NB4 (cell line): ENCODE results near the gene TAP1.
"Not testable (repeated sequence)": the region's sequence is repeated elsewhere in the genome, so short reads cannot be mapped to it uniquely, and the experiment has no call there.

Experiments
- DNase-seq: peaks from one replicate; pipeline ENCODE4 v3.0.0; 2010; ENCODE audit warnings: low read depth
- H3K4me3 ChIP-seq: one replicate; pipeline ENCODE4 v1.5.1; 2011; ENCODE audit warnings: mild to moderate bottlenecking, low read depth, low read length, moderate library complexity
- MYC ChIP-seq: IDR thresholded peaks from 2 replicates; pipeline ENCODE4 v1.6.1; 2011; ENCODE audit warnings: low read depth, low read length
- POLR2A ChIP-seq: IDR thresholded peaks from 2 replicates; pipeline ENCODE4 v1.6.1; 2011; ENCODE audit warnings: mild to moderate bottlenecking; ENCODE audit not compliant: insufficient read length; ENCODE audit errors: extremely low read depth
- TF ChIP-seq, protein P1 (sequence below): IDR thresholded peaks from 2 replicates; pipeline ENCODE4 v1.6.1; 2011; ENCODE audit warnings: low read depth, low read length
- TF ChIP-seq, protein P2 (sequence below): IDR thresholded peaks from one replicate; pipeline ENCODE4 v1.5.1; 2012; ENCODE audit warnings: low read depth, low read length

TAP1 gene

DNA sequence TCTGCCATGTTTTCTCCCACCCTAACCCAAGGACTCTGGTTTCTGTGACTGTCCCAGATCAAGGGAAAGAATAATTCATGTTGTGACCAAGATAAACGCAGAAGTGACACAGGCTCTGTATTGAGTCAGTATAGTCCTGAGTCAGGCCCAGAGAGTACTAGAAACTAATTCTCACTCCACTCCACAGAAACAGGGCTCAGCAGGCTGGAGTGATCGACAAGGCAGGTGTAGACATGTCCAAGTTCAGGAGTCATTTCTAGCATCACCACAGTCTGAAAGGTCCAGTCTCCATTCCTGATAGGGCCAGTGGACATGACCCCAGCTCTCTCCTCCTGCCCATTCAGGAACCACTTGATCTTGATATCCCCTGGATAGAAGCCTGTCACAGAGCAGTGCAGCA lies 39.4 kb downstream of the TAP1 start:
- TF ChIP-seq, protein P1, sequence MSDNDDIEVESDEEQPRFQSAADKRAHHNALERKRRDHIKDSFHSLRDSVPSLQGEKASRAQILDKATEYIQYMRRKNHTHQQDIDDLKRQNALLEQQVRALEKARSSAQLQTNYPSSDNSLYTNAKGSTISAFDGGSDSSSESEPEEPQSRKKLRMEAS: no peak
- TF ChIP-seq POLR2A (no peak), MYC (no peak)
- TF ChIP-seq, protein P2, sequence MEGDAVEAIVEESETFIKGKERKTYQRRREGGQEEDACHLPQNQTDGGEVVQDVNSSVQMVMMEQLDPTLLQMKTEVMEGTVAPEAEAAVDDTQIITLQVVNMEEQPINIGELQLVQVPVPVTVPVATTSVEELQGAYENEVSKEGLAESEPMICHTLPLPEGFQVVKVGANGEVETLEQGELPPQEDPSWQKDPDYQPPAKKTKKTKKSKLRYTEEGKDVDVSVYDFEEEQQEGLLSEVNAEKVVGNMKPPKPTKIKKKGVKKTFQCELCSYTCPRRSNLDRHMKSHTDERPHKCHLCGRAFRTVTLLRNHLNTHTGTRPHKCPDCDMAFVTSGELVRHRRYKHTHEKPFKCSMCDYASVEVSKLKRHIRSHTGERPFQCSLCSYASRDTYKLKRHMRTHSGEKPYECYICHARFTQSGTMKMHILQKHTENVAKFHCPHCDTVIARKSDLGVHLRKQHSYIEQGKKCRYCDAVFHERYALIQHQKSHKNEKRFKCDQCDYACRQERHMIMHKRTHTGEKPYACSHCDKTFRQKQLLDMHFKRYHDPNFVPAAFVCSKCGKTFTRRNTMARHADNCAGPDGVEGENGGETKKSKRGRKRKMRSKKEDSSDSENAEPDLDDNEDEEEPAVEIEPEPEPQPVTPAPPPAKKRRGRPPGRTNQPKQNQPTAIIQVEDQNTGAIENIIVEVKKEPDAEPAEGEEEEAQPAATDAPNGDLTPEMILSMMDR: no peak
- no peak for DNase-seq
- no peak overlapping the region for H3K4me3 ChIP-seq

DNA sequence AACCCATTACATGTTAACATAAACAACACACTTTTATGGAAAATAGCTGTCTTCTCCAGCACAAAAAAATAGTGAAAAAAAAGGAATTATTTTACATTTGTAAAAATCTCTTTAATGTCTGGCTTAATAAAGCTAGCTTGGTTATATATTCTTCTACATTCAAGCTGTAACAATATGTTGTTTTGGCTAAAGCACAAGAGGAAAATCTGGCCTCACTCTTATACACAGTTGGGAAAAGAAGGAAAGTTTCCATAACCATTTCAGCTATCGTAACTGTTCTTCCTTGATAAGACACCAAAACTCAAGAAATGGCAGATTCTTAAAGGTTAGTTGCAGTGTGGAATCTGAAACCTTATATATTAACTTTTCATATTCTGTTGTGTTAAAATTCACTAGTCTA lies 44.3 kb downstream of the TAP1 start:
- TF ChIP-seq MYC (no peak), POLR2A (no peak)
- TF ChIP-seq, protein P1: no peak
- TF ChIP-seq, protein P2: no peak

DNA sequence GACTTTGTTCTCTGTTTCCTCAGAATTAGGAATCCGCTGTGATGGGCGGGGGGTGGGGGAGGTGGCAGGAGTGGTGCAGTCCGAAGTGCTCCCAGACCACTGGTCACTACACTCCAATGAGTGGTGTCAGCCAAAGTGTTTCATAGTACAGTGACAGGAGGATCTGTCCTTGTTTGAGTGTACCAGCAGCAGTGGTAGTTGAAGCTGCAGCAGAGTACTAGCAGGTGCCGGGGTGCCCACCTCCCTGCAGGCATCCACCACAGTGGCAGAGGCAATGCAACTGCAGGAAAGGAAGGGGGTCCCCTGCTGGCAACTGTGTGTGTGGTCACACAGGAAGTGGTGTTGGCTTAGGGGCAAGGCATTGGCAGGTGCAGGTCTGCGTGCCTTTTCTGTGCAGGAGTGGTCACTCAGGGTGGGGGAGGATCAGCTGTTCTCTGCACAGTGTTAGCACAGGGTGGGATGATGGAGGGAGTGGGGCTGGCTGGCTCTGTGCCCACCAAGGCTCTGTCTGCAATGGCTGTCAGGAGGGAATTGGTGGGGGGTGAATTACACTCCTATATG lies 46.4 kb downstream of the TAP1 start:
- TF ChIP-seq, protein P2: peak; percentile 15
- TF ChIP-seq MYC: no peak
- H3K4me3 ChIP-seq: no peak overlapping the region
- DNase-seq: peak; percentile 32

More for the DNA sequence above, 44.3 kb downstream of the TAP1 start:
- DNase-seq: no peak
- H3K4me3 ChIP-seq: no peak overlapping the region

DNA sequence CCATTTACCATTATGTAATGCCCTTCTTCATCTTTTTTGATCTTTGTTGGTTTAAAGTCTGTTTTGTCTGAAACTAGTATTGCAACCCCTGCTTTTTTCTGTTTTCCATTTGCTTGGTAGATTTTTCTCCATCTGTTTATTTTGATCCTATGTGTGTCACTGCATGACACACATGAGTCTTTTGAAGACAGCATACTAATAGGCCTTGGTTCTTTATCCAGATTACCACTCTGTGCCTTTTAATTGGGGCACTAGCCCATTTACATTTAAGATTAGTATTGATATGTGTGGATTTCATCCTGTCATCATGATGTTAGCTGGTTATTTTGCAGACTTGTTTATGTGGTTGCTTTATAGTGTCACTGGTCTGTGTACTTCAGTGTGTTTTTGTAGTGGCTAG lies 48.1 kb downstream of the TAP1 start:
- not testable (repeated sequence) for H3K4me3 ChIP-seq, DNase-seq

DNA sequence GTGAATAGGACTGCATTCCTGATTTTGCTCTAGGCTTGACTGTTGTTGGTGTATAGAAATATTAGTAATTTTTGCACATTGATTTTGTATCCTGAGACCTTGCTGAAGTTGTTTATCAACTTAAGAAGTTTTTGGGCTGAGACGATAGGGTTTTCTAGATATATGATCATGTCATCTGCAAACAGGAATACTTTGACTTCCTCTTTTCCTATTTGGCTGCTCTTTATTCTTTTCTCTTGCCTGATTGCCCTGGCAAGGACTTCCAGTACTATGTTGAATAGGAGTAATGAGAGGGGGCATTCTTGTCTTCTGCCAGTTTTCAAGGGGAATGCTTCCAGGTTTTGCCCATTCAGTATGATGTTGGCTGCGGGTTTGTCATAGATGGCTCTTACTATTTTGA lies 50.1 kb downstream of the TAP1 start:
- H3K4me3 ChIP-seq: no peak overlapping the region
- TF ChIP-seq MYC (no peak), POLR2A (no peak)
- TF ChIP-seq, protein P2: no peak
- TF ChIP-seq, protein P1: no peak

DNA sequence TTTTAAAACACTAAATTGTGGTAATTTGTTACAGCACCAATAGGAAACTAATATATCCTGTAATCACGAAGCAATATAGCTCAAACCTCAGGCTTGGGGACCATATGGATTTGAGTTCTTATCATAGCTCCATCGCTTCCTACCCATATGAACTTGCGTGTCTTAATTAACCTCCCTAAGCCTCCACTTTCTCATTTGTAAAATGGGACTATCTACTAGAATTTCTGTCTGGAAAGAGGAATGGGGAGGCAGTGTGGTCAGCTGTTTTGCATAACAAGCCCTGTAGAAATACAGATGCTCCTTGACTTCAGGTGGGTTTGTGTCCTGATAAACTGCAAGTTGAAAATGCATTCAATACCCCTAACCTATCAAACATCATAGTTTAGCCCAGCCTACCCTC lies 53.8 kb downstream of the TAP1 start:
- no peak for DNase-seq
- H3K4me3 ChIP-seq: no peak overlapping the region
- TF ChIP-seq MYC: no peak
- TF ChIP-seq, protein P2: no peak
- TF ChIP-seq POLR2A: no peak
- TF ChIP-seq, protein P1: no peak

More for the DNA sequence above, 50.1 kb downstream of the TAP1 start:
- no peak for DNase-seq
